C4-2B (cell line): ENCODE data around the gene SPAAR.

ENCODE experiments used
- ZFX ChIP-seq: fragments of 450-650 bp; IDR thresholded peaks from 2 replicates; pipeline ENCODE4 v1.6.1; 2017
- TF ChIP-seq, protein P1 (sequence below): fragments of 450-650 bp; conservative IDR thresholded peaks from 2 replicates; pipeline ENCODE4 v1.5.1; 2017; ENCODE audit warnings: mild to moderate bottlenecking

DNA sequence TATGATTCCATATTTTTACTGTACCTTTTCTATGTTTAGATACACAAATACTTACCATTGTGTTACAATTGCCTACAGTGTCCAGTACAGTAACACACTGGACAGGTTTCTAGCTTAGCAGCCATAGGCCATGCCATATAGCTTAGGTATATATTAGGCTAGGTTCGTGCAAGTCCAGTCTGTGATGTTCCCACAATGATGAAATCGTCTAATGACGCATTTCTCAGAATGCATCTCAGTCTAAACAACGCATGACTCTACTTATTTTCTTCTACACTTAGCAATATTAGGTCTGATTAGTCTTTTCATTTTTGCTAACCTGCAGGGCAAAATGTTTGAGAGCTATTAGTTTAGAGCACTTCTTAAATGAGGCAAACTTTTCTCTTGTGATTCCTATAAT lies 26.0 kb downstream of the SPAAR start:
- TF ChIP-seq, protein P1, sequence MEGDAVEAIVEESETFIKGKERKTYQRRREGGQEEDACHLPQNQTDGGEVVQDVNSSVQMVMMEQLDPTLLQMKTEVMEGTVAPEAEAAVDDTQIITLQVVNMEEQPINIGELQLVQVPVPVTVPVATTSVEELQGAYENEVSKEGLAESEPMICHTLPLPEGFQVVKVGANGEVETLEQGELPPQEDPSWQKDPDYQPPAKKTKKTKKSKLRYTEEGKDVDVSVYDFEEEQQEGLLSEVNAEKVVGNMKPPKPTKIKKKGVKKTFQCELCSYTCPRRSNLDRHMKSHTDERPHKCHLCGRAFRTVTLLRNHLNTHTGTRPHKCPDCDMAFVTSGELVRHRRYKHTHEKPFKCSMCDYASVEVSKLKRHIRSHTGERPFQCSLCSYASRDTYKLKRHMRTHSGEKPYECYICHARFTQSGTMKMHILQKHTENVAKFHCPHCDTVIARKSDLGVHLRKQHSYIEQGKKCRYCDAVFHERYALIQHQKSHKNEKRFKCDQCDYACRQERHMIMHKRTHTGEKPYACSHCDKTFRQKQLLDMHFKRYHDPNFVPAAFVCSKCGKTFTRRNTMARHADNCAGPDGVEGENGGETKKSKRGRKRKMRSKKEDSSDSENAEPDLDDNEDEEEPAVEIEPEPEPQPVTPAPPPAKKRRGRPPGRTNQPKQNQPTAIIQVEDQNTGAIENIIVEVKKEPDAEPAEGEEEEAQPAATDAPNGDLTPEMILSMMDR, result no peak
- TF ChIP-seq ZFX, result no peak
